ENCODE measurements around the gene TRIOBP. TPM values are rescaled to one million over a fixed set of nuclear protein-coding genes. Genes with fewer than 3 reads are reported as not detected.

The TRIOBP gene
- total RNA-seq, 3 donors from 2014 or later (not counting 1 experiment from before 2014, with no cell fraction given), result 25.1 to 38.5 (median 25.8) TPM

- ATAC-seq (no peak), DNase-seq (no peak)
- no peak overlapping the region for H3K27ac ChIP-seq (ENCODE audit: low read length)
- H3K36me3 ChIP-seq (ENCODE audit: control insufficient read depth, insufficient read depth, low read length), result peaks cover 21% of the 10 kb centered on the region
- TF ChIP-seq, protein P1, sequence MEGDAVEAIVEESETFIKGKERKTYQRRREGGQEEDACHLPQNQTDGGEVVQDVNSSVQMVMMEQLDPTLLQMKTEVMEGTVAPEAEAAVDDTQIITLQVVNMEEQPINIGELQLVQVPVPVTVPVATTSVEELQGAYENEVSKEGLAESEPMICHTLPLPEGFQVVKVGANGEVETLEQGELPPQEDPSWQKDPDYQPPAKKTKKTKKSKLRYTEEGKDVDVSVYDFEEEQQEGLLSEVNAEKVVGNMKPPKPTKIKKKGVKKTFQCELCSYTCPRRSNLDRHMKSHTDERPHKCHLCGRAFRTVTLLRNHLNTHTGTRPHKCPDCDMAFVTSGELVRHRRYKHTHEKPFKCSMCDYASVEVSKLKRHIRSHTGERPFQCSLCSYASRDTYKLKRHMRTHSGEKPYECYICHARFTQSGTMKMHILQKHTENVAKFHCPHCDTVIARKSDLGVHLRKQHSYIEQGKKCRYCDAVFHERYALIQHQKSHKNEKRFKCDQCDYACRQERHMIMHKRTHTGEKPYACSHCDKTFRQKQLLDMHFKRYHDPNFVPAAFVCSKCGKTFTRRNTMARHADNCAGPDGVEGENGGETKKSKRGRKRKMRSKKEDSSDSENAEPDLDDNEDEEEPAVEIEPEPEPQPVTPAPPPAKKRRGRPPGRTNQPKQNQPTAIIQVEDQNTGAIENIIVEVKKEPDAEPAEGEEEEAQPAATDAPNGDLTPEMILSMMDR (IDR thresholded peaks at IDR 0.05), result no peak
- 62% methylated on average over 14 of the region's 14 CpGs for WGBS (ENCODE audit: insufficient coverage)
- Mint-ChIP-seq H3K4me3 (peak overlapping the region; percentile 17), H3K9me3 (no peaks in the 10 kb centered on the region), H3K36me3 (no peaks in the 10 kb centered on the region), H3K4me1 (peaks cover 17 to 40% of the 10 kb centered on the region in 2 donors), H3K27me3 (ENCODE audit: low read depth in 2 of 2) (no peaks in the 10 kb centered on the region), H3K27ac (peak overlapping the region in 1 of 2 donors; percentile 75)
- no peaks in the 10 kb centered on the region for H3K9me3 ChIP-seq (ENCODE audit: control insufficient read depth, insufficient read depth, low read length)
- H3K4me3 ChIP-seq (ENCODE audit: low read length), result no peak overlapping the region
- no peaks in the 10 kb centered on the region for H3K27me3 ChIP-seq (ENCODE audit: control insufficient read depth, insufficient read depth, low read length)
- intact Hi-C loops (cut with micrococcal nuclease), result no loop called here
- H3K4me1 ChIP-seq (ENCODE audit: control insufficient read depth, insufficient read depth, low read length), result peaks cover 35% of the 10 kb centered on the region
Measured at GRCh38 chr22:37750596-37751162, 53.8 kb downstream of the TRIOBP start.

- intact Hi-C loops (cut with micrococcal nuclease), result no loop called here
- Mint-ChIP-seq H3K27me3 (ENCODE audit: low read depth in 2 of 2) (no peaks in the 10 kb centered on the region), H3K27ac (peak overlapping the region in 1 of 2 donors; percentile 75), H3K4me1 (peaks cover 16 to 39% of the 10 kb centered on the region in 2 donors), H3K4me3 (no peak overlapping the region), H3K36me3 (no peaks in the 10 kb centered on the region), H3K9me3 (no peaks in the 10 kb centered on the region)
- H3K36me3 ChIP-seq (ENCODE audit: control insufficient read depth, insufficient read depth, low read length), result peaks cover 23% of the 10 kb centered on the region
- no peak overlapping the region for H3K4me3 ChIP-seq (ENCODE audit: low read length)
- TF ChIP-seq, protein P1 (IDR thresholded peaks at IDR 0.05), result no peak
- no peaks in the 10 kb centered on the region for H3K27me3 ChIP-seq (ENCODE audit: control insufficient read depth, insufficient read depth, low read length)
- 96% methylated on average over 7 of the region's 11 CpGs for WGBS (ENCODE audit: insufficient coverage)
- DNase-seq (no peak), ATAC-seq (no peak)
- no peak overlapping the region for H3K27ac ChIP-seq (ENCODE audit: low read length)
- H3K9me3 ChIP-seq (ENCODE audit: control insufficient read depth, insufficient read depth, low read length), result no peaks in the 10 kb centered on the region
- H3K4me1 ChIP-seq (ENCODE audit: control insufficient read depth, insufficient read depth, low read length), result peaks cover 35% of the 10 kb centered on the region
Measured at GRCh38 chr22:37751449-37752188, 54.8 kb downstream of the TRIOBP start.

DNA sequence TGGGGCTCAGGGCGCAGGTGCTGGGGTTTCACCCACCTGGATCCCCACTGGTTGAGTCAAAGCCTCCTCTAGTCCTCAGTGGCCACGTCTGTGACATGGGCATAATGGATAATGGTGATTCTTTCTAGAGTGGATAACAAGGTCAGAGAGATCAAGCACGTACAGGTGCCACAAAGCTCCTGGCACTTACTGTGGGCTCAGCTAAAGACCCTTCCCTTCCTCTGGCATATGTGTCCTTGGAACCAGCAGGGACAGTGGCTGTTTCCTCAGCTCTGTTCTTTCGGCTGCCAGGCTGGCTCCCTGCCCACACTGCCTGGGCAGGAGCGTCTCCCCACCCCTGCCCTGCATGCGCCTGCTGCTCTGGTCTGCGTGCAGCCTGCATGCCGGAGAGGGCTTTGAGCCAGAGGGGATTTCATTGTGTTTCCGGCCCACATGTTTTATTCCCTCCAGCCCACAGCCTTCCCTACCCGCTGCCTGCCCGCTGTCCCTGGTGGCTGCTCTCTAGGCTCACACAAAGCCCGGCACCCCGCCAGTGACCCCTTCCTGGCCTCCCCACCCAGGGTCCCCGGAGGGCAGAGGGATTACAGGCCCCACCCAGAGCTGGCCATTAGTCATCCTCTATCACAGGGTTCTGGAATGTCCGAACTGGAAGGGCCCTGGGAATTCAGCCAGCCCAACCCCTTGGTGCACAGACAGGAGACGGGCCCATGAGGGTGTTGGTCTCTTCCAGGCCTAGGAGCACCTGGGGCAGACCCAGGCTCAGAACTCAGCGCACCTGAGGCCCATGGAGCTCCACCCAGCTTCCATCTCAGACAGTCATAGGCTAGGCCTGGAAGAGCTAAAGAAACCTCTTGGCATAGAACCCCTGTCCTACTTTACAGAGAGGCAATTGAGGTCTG, 55.6 kb downstream of the TRIOBP start:
- H3K4me3 Mint-ChIP-seq, result no peak overlapping the region
- Histone ChIP-seq H3K27ac (ENCODE audit: low read length) (no peak overlapping the region), H3K27me3 (ENCODE audit: control insufficient read depth, insufficient read depth, low read length) (no peaks in the 10 kb centered on the region), H3K36me3 (ENCODE audit: control insufficient read depth, insufficient read depth, low read length) (peaks cover 26% of the 10 kb centered on the region), H3K9me3 (ENCODE audit: control insufficient read depth, insufficient read depth, low read length) (no peaks in the 10 kb centered on the region), H3K4me1 (ENCODE audit: control insufficient read depth, insufficient read depth, low read length) (peaks cover 28% of the 10 kb centered on the region), H3K4me3 (ENCODE audit: low read length) (no peak overlapping the region)
- no peak overlapping the region for H3K27ac Mint-ChIP-seq
- intact Hi-C loops (cut with micrococcal nuclease), result no loop called here
- TF ChIP-seq, protein P1 (IDR thresholded peaks at IDR 0.05), result no peak
- DNase-seq (no peak), ATAC-seq (no peak)
- no peaks in the 10 kb centered on the region for H3K36me3 Mint-ChIP-seq
- 95% methylated on average over 17 of the region's 17 CpGs for WGBS (ENCODE audit: insufficient coverage)
- peaks cover 16 to 34% of the 10 kb centered on the region in 2 donors for H3K4me1 Mint-ChIP-seq
- H3K9me3 Mint-ChIP-seq, result no peaks in the 10 kb centered on the region
- H3K27me3 Mint-ChIP-seq (ENCODE audit: low read depth in 2 of 2), result no peaks in the 10 kb centered on the region

Data from natural killer cell (primary cell).